ENCODE data around the gene KLC4. TPM values are rescaled to one million over a fixed set of nuclear protein-coding genes. Genes with fewer than 3 reads are reported as not detected.

KLC4 gene
- total and polyA plus RNA-seq, 2 experiments from 2014 or later = 10.4 to 15.0 TPM

DNA sequence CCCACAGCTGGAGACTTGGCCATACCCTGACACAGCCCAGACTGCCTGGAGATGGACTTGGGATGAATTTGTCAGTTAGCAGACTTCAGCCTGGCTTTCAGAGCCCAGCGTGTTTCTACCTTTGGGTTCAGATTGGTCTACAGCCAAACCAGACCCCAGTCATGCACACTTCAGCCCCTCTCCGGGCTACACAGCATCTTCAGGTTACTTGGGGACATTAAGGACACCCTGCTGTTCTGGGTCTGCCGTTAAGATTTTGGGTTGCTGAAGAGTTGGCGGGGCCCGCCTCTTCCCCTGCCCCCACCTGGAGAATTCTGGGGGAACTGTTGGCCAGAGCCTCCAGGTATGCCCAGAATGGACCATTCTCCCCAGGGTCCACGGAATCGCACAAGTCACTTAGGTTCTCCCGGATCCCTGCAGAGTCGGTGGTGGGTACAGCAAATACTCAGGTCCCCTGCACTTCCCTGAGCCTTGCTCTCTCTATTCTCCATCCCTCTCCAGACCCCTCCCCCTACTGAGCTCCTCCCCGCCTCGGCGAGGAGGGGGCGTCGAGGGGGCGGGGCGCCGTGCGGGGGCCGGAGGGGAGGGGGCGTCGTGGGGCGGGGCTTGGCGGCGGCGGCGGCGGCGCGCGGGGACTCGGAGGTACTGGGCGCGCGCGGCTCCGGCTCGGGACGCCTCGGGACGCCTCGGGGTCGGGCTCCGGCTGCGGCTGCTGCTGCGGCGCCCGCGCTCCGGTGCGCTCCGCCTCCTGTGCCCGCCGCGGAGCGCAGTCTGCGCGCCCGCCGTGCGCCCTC lies 16.4 kb downstream of the KLC4 start, which contains the start of gene PTK7:
TSS of gene PTK7 (plus strand) at position 645 of the 794 bp plus-strand sequence. CDS start 175 bp downstream, outside the sequence.
- WGBS, 2 experiments (ENCODE audit: low coverage in 1 of 2, low lambda C conversion rate in 2 of 2, missing lambda C conversion rate in 2 of 2) = 3 to 6% methylated on average over 21 to 59 of the region's 60 CpGs
- no peaks in the 10 kb centered on the region for H3K9me3 ChIP-seq (ENCODE audit: low read depth)
- in situ Hi-C loops (cut with MboI) = no loop called here
- H3K27me3 ChIP-seq (replicated peaks; ENCODE audit: insufficient read depth) = no peaks in the 10 kb centered on the region
- peak within 1 kb of the TSS; percentile 89 for H3K4me2 ChIP-seq (ENCODE audit: unreplicated experiment)
- no peaks in the 10 kb centered on the region for H3K9me2 ChIP-seq (ENCODE audit: insufficient read depth)
- peak within 1 kb of the TSS; percentile 94 for H3K4me3 ChIP-seq
- H4K20me1 ChIP-seq (ENCODE audit: insufficient read depth) = no peaks in the 10 kb centered on the region
- peaks cover 30% of the 10 kb centered on the region for H3K4me1 ChIP-seq (ENCODE audit: insufficient read depth)
- H3F3A ChIP-seq (ENCODE audit: insufficient read depth) = peaks cover 4% of the 10 kb centered on the region; the same call in 1 of the 2 replicates
- peak within 1 kb of the TSS; percentile 77 for H2AFZ ChIP-seq
- no peaks in the 10 kb centered on the region for H3K36me3 ChIP-seq (ENCODE audit: low read depth)
- H3K9ac ChIP-seq = peak within 1 kb of the TSS; percentile 93
- H3K79me2 ChIP-seq (ENCODE audit: insufficient read depth) = peaks cover 46% of the 10 kb centered on the region
- peak within 1 kb of the TSS; percentile 85 for H3K27ac ChIP-seq
- peak; percentile 77 for DNase-seq
- TF ChIP-seq EZH2phosphoT487 (IDR thresholded peaks at IDR 0.05; ENCODE audit: insufficient read depth, low read depth) = no peak
- TF ChIP-seq EZH2 (IDR thresholded peaks at IDR 0.05; ENCODE audit: insufficient read depth, poor library complexity, severe bottlenecking) = no peak

GRCh38 chr6:43076464-43077332 lies 17.3 kb downstream of the KLC4 start:
- Histone ChIP-seq H3K27ac (peak overlapping the region; percentile 85), H3K4me2 (ENCODE audit: unreplicated experiment) (peak overlapping the region; percentile 89), H3K79me2 (ENCODE audit: insufficient read depth) (peaks cover 54% of the 10 kb centered on the region), H4K20me1 (ENCODE audit: insufficient read depth) (no peaks in the 10 kb centered on the region), H3K9me3 (ENCODE audit: low read depth) (no peaks in the 10 kb centered on the region), H3F3A (ENCODE audit: insufficient read depth) (peaks cover 8% of the 10 kb centered on the region; the same call in 1 of the 2 replicates), H3K9ac (peak overlapping the region; percentile 93), H3K36me3 (ENCODE audit: low read depth) (no peaks in the 10 kb centered on the region), H2AFZ (peak overlapping the region; percentile 77), H3K27me3 (replicated peaks; ENCODE audit: insufficient read depth) (no peaks in the 10 kb centered on the region), H3K4me3 (peak overlapping the region; percentile 94), H3K4me1 (ENCODE audit: insufficient read depth) (peaks cover 30% of the 10 kb centered on the region), H3K9me2 (ENCODE audit: insufficient read depth) (no peaks in the 10 kb centered on the region)
- WGBS, 2 experiments (ENCODE audit: low coverage in 1 of 2, low lambda C conversion rate in 2 of 2, missing lambda C conversion rate in 2 of 2) = 1% methylated on average over 60 to 67 of the region's 72 CpGs
- peak; percentile 72 for DNase-seq
- in situ Hi-C loops (cut with MboI) = no loop called here
- TF ChIP-seq EZH2phosphoT487 (IDR thresholded peaks at IDR 0.05; ENCODE audit: insufficient read depth, low read depth) (no peak), EZH2 (IDR thresholded peaks at IDR 0.05; ENCODE audit: insufficient read depth, poor library complexity, severe bottlenecking) (no peak)

GRCh38 chr6:43077333-43077809 lies 17.9 kb downstream of the KLC4 start:
- no peaks in the 10 kb centered on the region for H3K9me3 ChIP-seq (ENCODE audit: low read depth)
- peak overlapping the region; percentile 94 for H3K4me3 ChIP-seq
- TF ChIP-seq EZH2phosphoT487 (IDR thresholded peaks at IDR 0.05; ENCODE audit: insufficient read depth, low read depth) = no peak
- no peak for TF ChIP-seq EZH2 (IDR thresholded peaks at IDR 0.05; ENCODE audit: insufficient read depth, poor library complexity, severe bottlenecking)
- peak overlapping the region; percentile 89 for H3K4me2 ChIP-seq (ENCODE audit: unreplicated experiment)
- in situ Hi-C loops (cut with MboI) = no loop called here
- H3K9me2 ChIP-seq (ENCODE audit: insufficient read depth) = no peaks in the 10 kb centered on the region
- WGBS, 2 experiments (ENCODE audit: low coverage in 1 of 2, low lambda C conversion rate in 2 of 2, missing lambda C conversion rate in 2 of 2) = 11 to 12% methylated on average over 8 of the region's 8 CpGs
- no peak for DNase-seq
- H3K9ac ChIP-seq = peak overlapping the region; percentile 93
- H3K27me3 ChIP-seq (replicated peaks; ENCODE audit: insufficient read depth) = no peaks in the 10 kb centered on the region
- H3F3A ChIP-seq (ENCODE audit: insufficient read depth) = peaks cover 8% of the 10 kb centered on the region; the same call in 1 of the 2 replicates
- peaks cover 30% of the 10 kb centered on the region for H3K4me1 ChIP-seq (ENCODE audit: insufficient read depth)
- H3K36me3 ChIP-seq (ENCODE audit: low read depth) = no peaks in the 10 kb centered on the region
- H3K27ac ChIP-seq = peak overlapping the region; percentile 85
- no peaks in the 10 kb centered on the region for H4K20me1 ChIP-seq (ENCODE audit: insufficient read depth)
- H2AFZ ChIP-seq = peak overlapping the region; percentile 77
- H3K79me2 ChIP-seq (ENCODE audit: insufficient read depth) = peaks cover 61% of the 10 kb centered on the region

- Histone ChIP-seq H3K9me3 (ENCODE audit: low read depth) (no peaks in the 10 kb centered on the region), H3K9ac (peak overlapping the region; percentile 93), H3K36me3 (ENCODE audit: low read depth) (no peaks in the 10 kb centered on the region), H4K20me1 (ENCODE audit: insufficient read depth) (no peaks in the 10 kb centered on the region), H3K4me1 (ENCODE audit: insufficient read depth) (peaks cover 30% of the 10 kb centered on the region), H3K79me2 (ENCODE audit: insufficient read depth) (peaks cover 68% of the 10 kb centered on the region), H3K4me3 (peak overlapping the region; percentile 94), H3F3A (ENCODE audit: insufficient read depth) (peaks cover 8% of the 10 kb centered on the region; the same call in 1 of the 2 replicates), H2AFZ (no peak overlapping the region), H3K9me2 (ENCODE audit: insufficient read depth) (no peaks in the 10 kb centered on the region), H3K27ac (peak overlapping the region; percentile 85), H3K27me3 (replicated peaks; ENCODE audit: insufficient read depth) (no peaks in the 10 kb centered on the region), H3K4me2 (ENCODE audit: unreplicated experiment) (peak overlapping the region; percentile 89)
- peak; percentile 82 for DNase-seq
- in situ Hi-C loops (cut with MboI) = no loop called here
- WGBS, 2 experiments (ENCODE audit: low coverage in 1 of 2, low lambda C conversion rate in 2 of 2, missing lambda C conversion rate in 2 of 2) = 58 to 66% methylated on average over 6 of the region's 6 CpGs
- no peak for TF ChIP-seq EZH2 (IDR thresholded peaks at IDR 0.05; ENCODE audit: insufficient read depth, poor library complexity, severe bottlenecking)
- no peak for TF ChIP-seq EZH2phosphoT487 (IDR thresholded peaks at IDR 0.05; ENCODE audit: insufficient read depth, low read depth)
Observed at GRCh38 chr6:43077981-43078511, 18.6 kb downstream of the KLC4 start.
